Uterus (tissue), 2 donors: ENCODE results near the gene ARHGAP15.

ENCODE experiments used
- CTCF ChIP-seq, 4 experiments: fragments of 200-600 bp in 2 of 4; fragments of 450-650 bp in 2 of 4; sonication (generic) in 2 of 4; IDR thresholded peaks; one replicate each; pipeline ENCODE4 v1.5.1; 2016 to 2019; ENCODE audit warnings: antibody characterized with exemption in 4 of 4, mild to moderate bottlenecking in 2 of 4, moderate library complexity in 1 of 4
- POLR2A ChIP-seq, 2 donors: fragments of 450-650 bp; IDR thresholded peaks; one replicate each; pipeline ENCODE4 v1.6.1; 2016; ENCODE audit warnings: antibody characterized with exemption in 2 of 2, mild to moderate bottlenecking in 1 of 2, moderate library complexity in 1 of 2

GRCh38 chr2:143382573-143382972, 253.4 kb downstream of the ARHGAP15 start:
- TF ChIP-seq CTCF (IDR thresholded peaks at IDR 0.05) (no peak), POLR2A (IDR thresholded peaks at IDR 0.05) (no peak)
